ENCODE data around the gene GSTP1.

Gene GSTP1

GRCh38 chr11:67632175-67632981 lies 48.8 kb downstream of the GSTP1 start:
- no peak for DNase-seq

GRCh38 chr11:67632982-67633755 lies 49.6 kb downstream of the GSTP1 start:
- DNase-seq, result no peak

GRCh38 chr11:67633758-67634365 lies 50.2 kb downstream of the GSTP1 start:
- no peak for DNase-seq

GRCh38 chr11:67634366-67635230 lies 51.0 kb downstream of the GSTP1 start:
- DNase-seq, result no peak

- DNase-seq, result no peak
Measured at GRCh38 chr11:67635231-67635521, 51.6 kb downstream of the GSTP1 start.

Measured in fibroblast of upper back skin (primary cell).